Loucy (cell line): ENCODE data around the gene PLEKHD1.

Source experiments
- H2AFZ ChIP-seq: fragments of 200-600 bp; sonication (generic); 2 replicates; pipeline ENCODE4 v1.6.0; 2016; ENCODE audit warnings: antibody characterized with exemption, mild to moderate bottlenecking, low read length, moderate library complexity
- H3F3A ChIP-seq: fragments of 200-600 bp; 2 replicates; pipeline ENCODE4 v1.6.0; 2016; ENCODE audit warnings: antibody characterized with exemption, low read depth, mild to moderate bottlenecking
- H3K27me3 ChIP-seq: fragments of 200-600 bp; sonication (generic); 2 replicates; pipeline ENCODE4 v1.6.1; 2014; ENCODE audit warnings: low read length, mild to moderate bottlenecking; ENCODE audit not compliant: insufficient read depth, poor library complexity, severe bottlenecking
- H3K36me3 ChIP-seq: fragments of 200-600 bp; sonication (generic); 2 replicates; pipeline ENCODE4 v1.6.1; 2016; ENCODE audit warnings: low read length; ENCODE audit not compliant: insufficient read depth
- H3K4me1 ChIP-seq: fragments of 200-600 bp; sonication (generic); 2 replicates; pipeline ENCODE4 v1.5.1; 2014; ENCODE audit warnings: low read length, mild to moderate bottlenecking; ENCODE audit not compliant: insufficient read depth, poor library complexity, severe bottlenecking
- H3K4me2 ChIP-seq: fragments of 200-600 bp; sonication (generic); 2 replicates; pipeline ENCODE4 v1.6.0; 2014; ENCODE audit warnings: antibody characterized with exemption, low read length, low read depth, mild to moderate bottlenecking; ENCODE audit not compliant: poor library complexity, severe bottlenecking
- H3K4me3 ChIP-seq: fragments of 200-600 bp; sonication (generic); 2 replicates; pipeline ENCODE4 v1.5.1; 2014; ENCODE audit warnings: low read length, mild to moderate bottlenecking, mixed read lengths; ENCODE audit not compliant: poor library complexity, severe bottlenecking
- H3K79me2 ChIP-seq: fragments of 200-600 bp; sonication (generic); 2 replicates; pipeline ENCODE4 v1.6.1; 2014; ENCODE audit warnings: low read length; ENCODE audit not compliant: insufficient read depth
- H3K9ac ChIP-seq: fragments of 200-600 bp; sonication (generic); 2 replicates; pipeline ENCODE4 v1.6.0; 2014; ENCODE audit warnings: mild to moderate bottlenecking, low read depth, low read length, moderate library complexity; ENCODE audit not compliant: poor library complexity, severe bottlenecking
- H3K9me2 ChIP-seq: fragments of 200-600 bp; sonication (generic); replicated peaks from 2 replicates; pipeline ENCODE4 v1.6.1; 2016; ENCODE audit warnings: low read depth, low read length, mixed read lengths
- H3K9me3 ChIP-seq: fragments of 200-600 bp; sonication (generic); 2 replicates; pipeline ENCODE4 v1.6.1; 2014; ENCODE audit warnings: mild to moderate bottlenecking, antibody characterized with exemption, low read length, low read depth; ENCODE audit not compliant: insufficient read depth
- H4K20me1 ChIP-seq: fragments of 200-600 bp; sonication (generic); 2 replicates; pipeline ENCODE4 v1.6.0; 2014; ENCODE audit warnings: antibody characterized with exemption, low read length, mild to moderate bottlenecking; ENCODE audit not compliant: insufficient read depth, poor library complexity, severe bottlenecking
- EZH2phosphoT487 ChIP-seq: fragments of 200-600 bp; IDR thresholded peaks from 2 replicates; pipeline ENCODE4 v1.6.1; 2018; ENCODE audit warnings: antibody characterized with exemption, mild to moderate bottlenecking, moderate library complexity, borderline replicate concordance
- TF ChIP-seq, protein P1 (sequence below): fragments of 200-600 bp; sonication (generic); conservative IDR thresholded peaks from 2 replicates; pipeline ENCODE4 v1.5.1; 2014; ENCODE audit warnings: mild to moderate bottlenecking, antibody characterized with exemption, low read length

The PLEKHD1 gene

DNA sequence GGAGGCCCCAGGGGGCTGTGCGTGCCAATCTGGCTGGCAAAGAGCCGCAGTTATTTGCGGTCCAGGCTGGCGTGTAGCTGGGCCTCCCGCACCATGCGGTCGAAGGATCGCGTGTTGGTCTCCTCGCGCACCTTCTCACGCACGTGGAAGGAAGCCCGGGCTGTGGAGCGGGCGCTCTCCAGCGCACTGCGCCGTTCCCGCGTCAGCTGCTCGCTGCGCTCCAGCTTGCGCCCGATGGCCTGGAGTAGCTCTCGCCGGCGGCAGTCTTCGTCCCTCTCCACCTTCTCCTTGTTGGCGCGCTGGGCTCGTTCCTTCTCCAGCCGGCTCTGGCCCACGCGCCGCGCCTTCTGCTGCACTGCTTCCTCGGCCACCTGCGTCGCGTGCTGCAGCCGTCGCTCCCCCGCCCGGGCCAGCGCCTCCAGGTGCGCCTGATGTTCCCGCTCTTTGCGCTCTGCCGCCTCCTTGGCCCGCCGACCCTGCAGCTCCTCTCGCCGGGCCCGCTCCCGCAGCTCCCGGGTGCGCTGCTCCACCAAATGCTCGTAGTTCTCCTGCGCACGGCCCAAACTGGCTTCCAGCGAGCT, 87.0 kb downstream of the PLEKHD1 start:
- Histone ChIP-seq H2AFZ (no peak overlapping the region), H3K9me2 (no peaks in the 10 kb centered on the region), H3K9me3 (no peaks in the 10 kb centered on the region), H3K4me2 (no peak overlapping the region), H3K4me3 (no peak overlapping the region), H3K27me3 (no peaks in the 10 kb centered on the region), H4K20me1 (no peaks in the 10 kb centered on the region), H3F3A (no peaks in the 10 kb centered on the region), H3K4me1 (no peaks in the 10 kb centered on the region), H3K79me2 (no peaks in the 10 kb centered on the region), H3K36me3 (no peaks in the 10 kb centered on the region), H3K9ac (no peak overlapping the region)
- no peak for TF ChIP-seq EZH2phosphoT487
- TF ChIP-seq, protein P1, sequence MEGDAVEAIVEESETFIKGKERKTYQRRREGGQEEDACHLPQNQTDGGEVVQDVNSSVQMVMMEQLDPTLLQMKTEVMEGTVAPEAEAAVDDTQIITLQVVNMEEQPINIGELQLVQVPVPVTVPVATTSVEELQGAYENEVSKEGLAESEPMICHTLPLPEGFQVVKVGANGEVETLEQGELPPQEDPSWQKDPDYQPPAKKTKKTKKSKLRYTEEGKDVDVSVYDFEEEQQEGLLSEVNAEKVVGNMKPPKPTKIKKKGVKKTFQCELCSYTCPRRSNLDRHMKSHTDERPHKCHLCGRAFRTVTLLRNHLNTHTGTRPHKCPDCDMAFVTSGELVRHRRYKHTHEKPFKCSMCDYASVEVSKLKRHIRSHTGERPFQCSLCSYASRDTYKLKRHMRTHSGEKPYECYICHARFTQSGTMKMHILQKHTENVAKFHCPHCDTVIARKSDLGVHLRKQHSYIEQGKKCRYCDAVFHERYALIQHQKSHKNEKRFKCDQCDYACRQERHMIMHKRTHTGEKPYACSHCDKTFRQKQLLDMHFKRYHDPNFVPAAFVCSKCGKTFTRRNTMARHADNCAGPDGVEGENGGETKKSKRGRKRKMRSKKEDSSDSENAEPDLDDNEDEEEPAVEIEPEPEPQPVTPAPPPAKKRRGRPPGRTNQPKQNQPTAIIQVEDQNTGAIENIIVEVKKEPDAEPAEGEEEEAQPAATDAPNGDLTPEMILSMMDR = no peak

DNA sequence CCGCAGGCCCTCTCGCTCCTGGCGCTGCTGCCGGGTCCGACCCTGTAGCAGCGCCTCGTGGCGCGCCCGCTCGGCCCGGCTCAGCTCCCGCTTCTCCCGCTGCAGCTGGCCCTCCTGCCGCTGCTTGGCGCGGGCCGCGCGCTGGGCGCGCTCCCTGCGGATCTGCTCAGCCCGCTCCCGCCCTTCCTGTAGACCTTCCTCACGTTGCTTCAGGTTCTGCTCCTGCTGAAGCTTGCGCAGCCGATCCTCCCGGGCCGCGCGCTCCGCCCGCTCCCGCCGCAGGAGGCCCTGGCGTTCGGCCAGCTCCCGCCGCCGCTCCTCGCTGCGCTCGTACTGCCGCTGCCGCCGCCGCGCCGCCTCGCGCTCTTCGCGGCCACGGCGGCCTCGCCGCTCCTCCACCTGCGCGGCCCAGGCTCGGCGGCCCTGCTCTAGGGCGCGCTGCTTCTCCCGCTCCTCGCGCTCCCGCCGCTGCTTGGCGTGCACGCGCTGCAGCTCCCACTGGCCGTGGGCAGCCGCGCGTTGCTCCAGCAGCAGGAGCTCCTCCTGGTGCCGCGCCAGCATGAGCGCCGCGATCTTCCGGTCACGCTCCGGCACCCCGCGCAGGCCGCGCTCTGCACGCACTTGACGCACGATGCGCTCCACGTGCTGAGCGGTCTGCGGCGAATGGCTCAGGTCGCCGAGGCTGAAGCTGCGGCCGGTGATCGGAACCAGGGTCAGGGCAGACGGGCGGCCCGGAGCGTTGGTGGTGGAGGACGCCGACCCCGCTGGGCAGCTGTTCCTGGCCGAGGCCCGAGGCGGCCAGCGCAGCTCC, 87.7 kb downstream of the PLEKHD1 start:
- Histone ChIP-seq H3K27me3 (no peaks in the 10 kb centered on the region), H3K4me2 (no peak overlapping the region), H3F3A (no peaks in the 10 kb centered on the region), H3K4me1 (no peaks in the 10 kb centered on the region), H3K9me3 (no peaks in the 10 kb centered on the region), H3K4me3 (no peak overlapping the region), H3K36me3 (no peaks in the 10 kb centered on the region), H3K9ac (no peak overlapping the region), H3K9me2 (no peaks in the 10 kb centered on the region), H2AFZ (no peak overlapping the region), H4K20me1 (no peaks in the 10 kb centered on the region), H3K79me2 (no peaks in the 10 kb centered on the region)
- TF ChIP-seq, protein P1 = no peak
- TF ChIP-seq EZH2phosphoT487 = no peak

DNA sequence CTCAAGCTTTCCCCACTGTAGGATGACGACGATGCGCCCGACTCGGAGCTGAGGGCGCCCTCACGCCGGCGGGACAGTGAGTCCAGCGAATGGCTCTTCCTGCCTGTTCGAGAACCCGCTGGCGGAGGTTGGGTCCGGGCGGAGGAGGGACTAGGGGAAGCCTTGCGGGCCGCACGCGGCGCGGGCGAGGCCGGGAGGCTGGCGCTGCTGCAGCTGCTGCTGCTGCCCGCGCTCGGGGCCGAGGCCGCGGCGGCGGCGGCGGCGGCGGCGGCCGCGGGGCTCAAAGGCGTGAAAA, 88.3 kb downstream of the PLEKHD1 start:
- Histone ChIP-seq H3K79me2 (no peaks in the 10 kb centered on the region), H3K9me3 (no peaks in the 10 kb centered on the region), H2AFZ (no peak overlapping the region), H3K9ac (no peak overlapping the region), H3K4me2 (no peak overlapping the region), H4K20me1 (no peaks in the 10 kb centered on the region), H3K9me2 (no peaks in the 10 kb centered on the region), H3K4me3 (no peak overlapping the region), H3K36me3 (no peaks in the 10 kb centered on the region), H3F3A (no peaks in the 10 kb centered on the region), H3K4me1 (no peaks in the 10 kb centered on the region), H3K27me3 (no peaks in the 10 kb centered on the region)
- no peak for TF ChIP-seq EZH2phosphoT487
- TF ChIP-seq, protein P1 = no peak
